ENCODE results near the gene RPRD1A. TPM values are rescaled to one million over a fixed set of nuclear protein-coding genes. Genes with fewer than 3 reads are reported as not detected.

RPRD1A gene
- total RNA-seq, 1 donor from 2014 or later: 35.5 TPM

DNA sequence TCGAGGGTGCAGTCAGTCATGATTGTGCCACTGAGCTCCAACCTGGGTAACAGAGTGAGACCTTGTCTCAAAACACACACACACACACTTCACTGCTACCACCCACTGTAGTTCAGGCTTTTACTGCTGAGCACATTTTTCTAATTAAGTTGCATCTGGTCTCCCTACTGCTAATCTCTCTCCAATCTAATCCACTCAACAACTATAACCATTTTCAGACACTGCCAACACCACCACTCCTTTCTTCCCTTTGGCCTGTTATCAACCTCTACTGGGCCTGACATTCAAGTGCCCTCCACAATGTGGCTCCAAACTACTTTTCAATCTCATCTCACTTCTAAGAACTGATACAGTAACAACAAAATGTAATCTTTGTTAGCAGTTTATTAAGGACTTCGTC, 50.1 kb downstream of the RPRD1A start:
- H3K36me3 Mint-ChIP-seq (ENCODE audit: low read depth): no peaks in the 10 kb centered on the region
- H3K4me1 Mint-ChIP-seq (ENCODE audit: low read depth): peaks cover 7% of the 10 kb centered on the region
- H3K4me3 Mint-ChIP-seq (ENCODE audit: unreplicated experiment): no peak overlapping the region
- TF ChIP-seq, protein P1, sequence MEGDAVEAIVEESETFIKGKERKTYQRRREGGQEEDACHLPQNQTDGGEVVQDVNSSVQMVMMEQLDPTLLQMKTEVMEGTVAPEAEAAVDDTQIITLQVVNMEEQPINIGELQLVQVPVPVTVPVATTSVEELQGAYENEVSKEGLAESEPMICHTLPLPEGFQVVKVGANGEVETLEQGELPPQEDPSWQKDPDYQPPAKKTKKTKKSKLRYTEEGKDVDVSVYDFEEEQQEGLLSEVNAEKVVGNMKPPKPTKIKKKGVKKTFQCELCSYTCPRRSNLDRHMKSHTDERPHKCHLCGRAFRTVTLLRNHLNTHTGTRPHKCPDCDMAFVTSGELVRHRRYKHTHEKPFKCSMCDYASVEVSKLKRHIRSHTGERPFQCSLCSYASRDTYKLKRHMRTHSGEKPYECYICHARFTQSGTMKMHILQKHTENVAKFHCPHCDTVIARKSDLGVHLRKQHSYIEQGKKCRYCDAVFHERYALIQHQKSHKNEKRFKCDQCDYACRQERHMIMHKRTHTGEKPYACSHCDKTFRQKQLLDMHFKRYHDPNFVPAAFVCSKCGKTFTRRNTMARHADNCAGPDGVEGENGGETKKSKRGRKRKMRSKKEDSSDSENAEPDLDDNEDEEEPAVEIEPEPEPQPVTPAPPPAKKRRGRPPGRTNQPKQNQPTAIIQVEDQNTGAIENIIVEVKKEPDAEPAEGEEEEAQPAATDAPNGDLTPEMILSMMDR (IDR thresholded peaks at IDR 0.05): no peak
- H3K9me3 Mint-ChIP-seq (ENCODE audit: low read depth): no peaks in the 10 kb centered on the region
- DNase-seq (ENCODE audit: low spot score): no peak
- no peak overlapping the region for H3K27ac Mint-ChIP-seq (ENCODE audit: unreplicated experiment)
- no peaks in the 10 kb centered on the region for H3K27me3 Mint-ChIP-seq (ENCODE audit: low read depth)

DNA sequence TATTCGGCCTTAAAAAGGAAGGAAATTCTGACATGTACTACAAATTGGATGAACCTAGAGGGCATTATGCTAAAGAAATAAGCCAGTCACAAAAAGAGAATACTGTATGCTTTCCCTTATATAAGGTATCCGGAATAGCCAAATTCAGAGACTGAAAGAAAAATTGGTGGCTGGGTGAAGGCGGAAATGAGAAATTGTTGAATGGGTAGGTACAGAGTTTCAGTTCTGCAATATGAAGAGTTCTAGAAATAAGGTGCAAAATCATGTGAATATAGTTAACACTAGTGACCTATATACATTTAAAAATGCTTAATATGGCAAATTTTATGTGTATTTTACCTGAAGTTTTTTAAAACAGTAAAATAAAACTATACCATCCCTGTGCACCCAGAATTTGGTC, 51.7 kb downstream of the RPRD1A start:
- DNase-seq (ENCODE audit: low spot score): no peak
- no peak overlapping the region for H3K27ac Mint-ChIP-seq (ENCODE audit: unreplicated experiment)

GRCh38 chr18:36012891-36013290, 54.5 kb downstream of the RPRD1A start:
- no peak overlapping the region for H3K27ac Mint-ChIP-seq (ENCODE audit: unreplicated experiment)
- TF ChIP-seq, protein P1 (IDR thresholded peaks at IDR 0.05): no peak
- no peaks in the 10 kb centered on the region for H3K9me3 Mint-ChIP-seq (ENCODE audit: low read depth)
- no peak for DNase-seq (ENCODE audit: low spot score)
- no peak overlapping the region for H3K4me3 Mint-ChIP-seq (ENCODE audit: unreplicated experiment)
- no peaks in the 10 kb centered on the region for H3K27me3 Mint-ChIP-seq (ENCODE audit: low read depth)
- peaks cover 7% of the 10 kb centered on the region for H3K4me1 Mint-ChIP-seq (ENCODE audit: low read depth)
- no peaks in the 10 kb centered on the region for H3K36me3 Mint-ChIP-seq (ENCODE audit: low read depth)

More for the DNA sequence above, 51.7 kb downstream of the RPRD1A start:
- no peaks in the 10 kb centered on the region for H3K9me3 Mint-ChIP-seq (ENCODE audit: low read depth)
- TF ChIP-seq, protein P1 (IDR thresholded peaks at IDR 0.05): no peak
- H3K4me1 Mint-ChIP-seq (ENCODE audit: low read depth): peaks cover 7% of the 10 kb centered on the region
- H3K4me3 Mint-ChIP-seq (ENCODE audit: unreplicated experiment): no peak overlapping the region
- no peaks in the 10 kb centered on the region for H3K27me3 Mint-ChIP-seq (ENCODE audit: low read depth)
- H3K36me3 Mint-ChIP-seq (ENCODE audit: low read depth): no peaks in the 10 kb centered on the region

DNA sequence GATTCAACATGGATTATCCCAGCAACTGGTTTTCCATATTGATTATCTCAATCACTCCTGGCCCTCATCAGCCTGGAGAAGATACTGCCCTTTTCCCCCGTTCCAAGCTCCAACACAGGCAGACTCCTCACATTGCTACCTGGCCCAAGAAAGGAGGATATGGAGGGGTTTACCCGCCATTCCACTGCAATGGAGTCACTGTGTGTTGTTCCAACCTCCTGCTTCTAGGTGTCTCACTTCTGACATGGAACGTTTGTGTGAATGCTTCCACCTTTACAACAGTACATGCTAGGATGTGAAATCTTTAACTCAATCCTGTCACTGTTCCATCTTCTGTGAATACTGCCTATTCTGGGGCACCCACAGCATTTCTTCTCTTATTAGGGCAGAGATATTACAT, 58.1 kb downstream of the RPRD1A start:
- TF ChIP-seq, protein P1 (IDR thresholded peaks at IDR 0.05): no peak
- Mint-ChIP-seq H3K36me3 (ENCODE audit: low read depth) (no peaks in the 10 kb centered on the region), H3K4me3 (ENCODE audit: unreplicated experiment) (no peak overlapping the region), H3K9me3 (ENCODE audit: low read depth) (no peaks in the 10 kb centered on the region), H3K4me1 (ENCODE audit: low read depth) (no peaks in the 10 kb centered on the region), H3K27ac (ENCODE audit: unreplicated experiment) (no peak overlapping the region), H3K27me3 (ENCODE audit: low read depth) (no peaks in the 10 kb centered on the region)
- DNase-seq (ENCODE audit: low spot score): no peak

- no peak overlapping the region for H3K4me3 Mint-ChIP-seq (ENCODE audit: unreplicated experiment)
- no peaks in the 10 kb centered on the region for H3K9me3 Mint-ChIP-seq (ENCODE audit: low read depth)
- no peaks in the 10 kb centered on the region for H3K36me3 Mint-ChIP-seq (ENCODE audit: low read depth)
- DNase-seq (ENCODE audit: low spot score): no peak
- no peaks in the 10 kb centered on the region for H3K27me3 Mint-ChIP-seq (ENCODE audit: low read depth)
- H3K27ac Mint-ChIP-seq (ENCODE audit: unreplicated experiment): no peak overlapping the region
- TF ChIP-seq, protein P1 (IDR thresholded peaks at IDR 0.05): no peak
- H3K4me1 Mint-ChIP-seq (ENCODE audit: low read depth): peaks cover 1% of the 10 kb centered on the region
These were observed 60.4 kb downstream of the RPRD1A start for GRCh38 chr18:36006997-36007396.
